OCI-LY1 (cell line): ENCODE measurements around the gene USP2.

Source experiments
- CTCF ChIP-seq: fragments of 200-600 bp; sonication (generic), shearing (Covaris generic); IDR thresholded peaks from 2 replicates; pipeline ENCODE4 v1.5.1; 2017; ENCODE audit warnings: mild to moderate bottlenecking, antibody characterized with exemption, low read length, moderate library complexity, mixed read lengths
- EZH2 ChIP-seq: fragments of 200-600 bp; sonication (generic), shearing (Covaris generic); IDR thresholded peaks from 2 replicates; pipeline ENCODE4 v1.8.0; 2017; ENCODE audit warnings: borderline replicate concordance, mixed run types, mild to moderate bottlenecking, antibody characterized with exemption, low read length, moderate library complexity, mixed read lengths

- TF ChIP-seq CTCF = no peak
- no peak for TF ChIP-seq EZH2
Observed at GRCh38 chr11:119342362-119343130, 38.9 kb downstream of the USP2 start.
